ENCODE data around the gene NPHP3. TPM values are rescaled to one million over a fixed set of nuclear protein-coding genes. Genes with fewer than 3 reads are reported as not detected.

The NPHP3 gene
- total RNA-seq, 1 donor from 2014 or later = 32.0 TPM

DNA sequence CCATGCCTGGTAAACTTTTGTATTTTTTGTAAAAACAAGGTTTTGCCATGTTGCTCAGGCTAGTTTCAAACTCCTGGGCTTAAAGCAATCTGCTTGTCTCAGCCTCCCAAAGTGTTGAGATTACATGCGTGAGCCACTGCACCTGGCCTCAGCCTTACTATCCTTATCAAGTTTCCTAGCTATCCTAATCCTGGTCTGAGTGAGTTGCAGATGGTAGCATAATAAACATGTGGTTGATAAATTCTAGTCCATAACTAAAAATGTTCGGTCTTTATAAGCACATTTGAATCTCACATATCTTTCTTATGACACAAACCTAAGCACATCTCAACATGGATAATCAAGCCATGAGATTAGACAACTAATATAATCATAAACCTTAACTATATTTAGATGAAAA lies 18.5 kb downstream of the NPHP3 start:
- H3K9me3 ChIP-seq (ENCODE audit: insufficient read depth, low read depth, low read length) = no peaks in the 10 kb centered on the region
- no peak for TF ChIP-seq EZH2 (IDR thresholded peaks at IDR 0.05; ENCODE audit: insufficient read depth, low read length)
- TF ChIP-seq, protein P1, sequence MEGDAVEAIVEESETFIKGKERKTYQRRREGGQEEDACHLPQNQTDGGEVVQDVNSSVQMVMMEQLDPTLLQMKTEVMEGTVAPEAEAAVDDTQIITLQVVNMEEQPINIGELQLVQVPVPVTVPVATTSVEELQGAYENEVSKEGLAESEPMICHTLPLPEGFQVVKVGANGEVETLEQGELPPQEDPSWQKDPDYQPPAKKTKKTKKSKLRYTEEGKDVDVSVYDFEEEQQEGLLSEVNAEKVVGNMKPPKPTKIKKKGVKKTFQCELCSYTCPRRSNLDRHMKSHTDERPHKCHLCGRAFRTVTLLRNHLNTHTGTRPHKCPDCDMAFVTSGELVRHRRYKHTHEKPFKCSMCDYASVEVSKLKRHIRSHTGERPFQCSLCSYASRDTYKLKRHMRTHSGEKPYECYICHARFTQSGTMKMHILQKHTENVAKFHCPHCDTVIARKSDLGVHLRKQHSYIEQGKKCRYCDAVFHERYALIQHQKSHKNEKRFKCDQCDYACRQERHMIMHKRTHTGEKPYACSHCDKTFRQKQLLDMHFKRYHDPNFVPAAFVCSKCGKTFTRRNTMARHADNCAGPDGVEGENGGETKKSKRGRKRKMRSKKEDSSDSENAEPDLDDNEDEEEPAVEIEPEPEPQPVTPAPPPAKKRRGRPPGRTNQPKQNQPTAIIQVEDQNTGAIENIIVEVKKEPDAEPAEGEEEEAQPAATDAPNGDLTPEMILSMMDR (IDR thresholded peaks at IDR 0.05; ENCODE audit: insufficient read depth, low read depth, low read length) = no peak
- Mint-ChIP-seq H3K9me3 (ENCODE audit: unreplicated experiment) (no peaks in the 10 kb centered on the region), H3K4me3 (ENCODE audit: unreplicated experiment) (no peak overlapping the region), H3K27ac (ENCODE audit: unreplicated experiment) (no peak overlapping the region), H3K36me3 (ENCODE audit: low read depth, unreplicated experiment) (peaks cover 8% of the 10 kb centered on the region), H3K4me1 (ENCODE audit: low read depth, unreplicated experiment) (no peaks in the 10 kb centered on the region), H3K27me3 (ENCODE audit: low read depth, unreplicated experiment) (no peaks in the 10 kb centered on the region)
- no peak overlapping the region for H2AFZ ChIP-seq (ENCODE audit: low read depth, low read length)
- H3K4me1 ChIP-seq (ENCODE audit: insufficient read depth, low read length) = no peaks in the 10 kb centered on the region
- DNase-seq (ENCODE audit: low read depth) (no peak), FAIRE-seq (no peak)
- H3K79me2 ChIP-seq (ENCODE audit: insufficient read depth, low read length) = no peaks in the 10 kb centered on the region
- no peak overlapping the region for H3K27ac ChIP-seq (ENCODE audit: low read depth, low read length)
- H3K4me3 ChIP-seq (ENCODE audit: insufficient read depth, low read depth, low read length) = no peak overlapping the region
- peaks cover 39% of the 10 kb centered on the region for H3K36me3 ChIP-seq (ENCODE audit: insufficient read depth, low read length)
- H3K4me2 ChIP-seq (ENCODE audit: low read length) = no peak overlapping the region
- H3K9ac ChIP-seq (ENCODE audit: low read length) = no peak overlapping the region
- no peaks in the 10 kb centered on the region for H3K27me3 ChIP-seq (ENCODE audit: insufficient read depth, low read length)
- no peaks in the 10 kb centered on the region for H4K20me1 ChIP-seq (ENCODE audit: insufficient read depth, low read length)

DNA sequence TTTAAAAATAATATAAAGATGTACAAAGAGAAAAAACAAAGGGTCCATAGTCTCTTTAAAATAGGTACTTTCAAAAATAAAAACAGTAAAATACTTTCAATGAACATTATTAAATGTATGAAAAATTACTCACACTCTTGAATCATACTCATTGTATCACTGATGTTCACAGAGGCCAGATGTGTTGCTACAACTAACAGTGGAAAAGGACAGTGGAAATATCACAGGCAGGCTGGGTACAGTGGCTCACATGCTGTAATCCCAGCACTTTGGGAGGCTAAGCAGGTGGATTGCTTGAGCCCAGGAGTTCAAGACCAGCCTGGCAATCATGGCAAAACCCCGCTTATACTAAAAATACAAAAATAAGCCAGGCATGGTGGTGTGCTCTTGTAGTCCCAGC lies 26.8 kb downstream of the NPHP3 start:
- Histone ChIP-seq H3K9me3 (ENCODE audit: insufficient read depth, low read depth, low read length) (no peaks in the 10 kb centered on the region), H2AFZ (ENCODE audit: low read depth, low read length) (no peak overlapping the region), H3K36me3 (ENCODE audit: insufficient read depth, low read length) (peaks cover 42% of the 10 kb centered on the region), H3K4me2 (ENCODE audit: low read length) (no peak overlapping the region), H3K4me1 (ENCODE audit: insufficient read depth, low read length) (no peaks in the 10 kb centered on the region), H3K4me3 (ENCODE audit: insufficient read depth, low read depth, low read length) (no peak overlapping the region), H3K79me2 (ENCODE audit: insufficient read depth, low read length) (no peaks in the 10 kb centered on the region), H3K9ac (ENCODE audit: low read length) (no peak overlapping the region), H3K27me3 (ENCODE audit: insufficient read depth, low read length) (no peaks in the 10 kb centered on the region), H4K20me1 (ENCODE audit: insufficient read depth, low read length) (peaks cover 5% of the 10 kb centered on the region), H3K27ac (ENCODE audit: low read depth, low read length) (no peak overlapping the region)
- no peaks in the 10 kb centered on the region for H3K27me3 Mint-ChIP-seq (ENCODE audit: low read depth, unreplicated experiment)
- H3K27ac Mint-ChIP-seq (ENCODE audit: unreplicated experiment) = no peak overlapping the region
- no peaks in the 10 kb centered on the region for H3K9me3 Mint-ChIP-seq (ENCODE audit: unreplicated experiment)
- H3K4me3 Mint-ChIP-seq (ENCODE audit: unreplicated experiment) = no peak overlapping the region
- peaks cover 4% of the 10 kb centered on the region for H3K36me3 Mint-ChIP-seq (ENCODE audit: low read depth, unreplicated experiment)
- H3K4me1 Mint-ChIP-seq (ENCODE audit: low read depth, unreplicated experiment) = no peaks in the 10 kb centered on the region
- TF ChIP-seq EZH2 (IDR thresholded peaks at IDR 0.05; ENCODE audit: insufficient read depth, low read length) = no peak
- TF ChIP-seq, protein P1 (IDR thresholded peaks at IDR 0.05; ENCODE audit: insufficient read depth, low read depth, low read length) = no peak
- DNase-seq (ENCODE audit: low read depth) = no peak
- no peak for FAIRE-seq

DNA sequence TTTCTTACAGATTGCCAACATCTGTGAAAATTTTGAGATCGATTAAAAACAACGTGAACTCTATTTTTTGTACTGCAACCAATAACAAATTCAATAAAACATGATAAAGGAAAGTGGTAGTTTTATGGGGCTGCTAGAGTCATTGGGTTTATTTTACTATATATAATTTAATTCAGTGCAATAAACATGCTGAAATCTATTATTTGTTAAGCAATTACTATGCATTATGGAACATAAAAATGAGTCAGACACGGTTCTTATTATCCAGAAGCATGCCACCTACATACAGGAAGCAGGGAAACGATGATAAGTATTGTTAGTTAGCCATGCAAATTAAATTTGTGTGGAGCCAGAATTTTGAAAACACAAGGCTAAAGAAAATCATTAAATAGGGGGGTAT lies 27.2 kb downstream of the NPHP3 start:
- Mint-ChIP-seq H3K27ac (ENCODE audit: unreplicated experiment) (no peak overlapping the region), H3K36me3 (ENCODE audit: low read depth, unreplicated experiment) (peaks cover 5% of the 10 kb centered on the region), H3K9me3 (ENCODE audit: unreplicated experiment) (no peaks in the 10 kb centered on the region), H3K4me3 (ENCODE audit: unreplicated experiment) (no peak overlapping the region), H3K27me3 (ENCODE audit: low read depth, unreplicated experiment) (no peaks in the 10 kb centered on the region), H3K4me1 (ENCODE audit: low read depth, unreplicated experiment) (no peaks in the 10 kb centered on the region)
- TF ChIP-seq EZH2 (IDR thresholded peaks at IDR 0.05; ENCODE audit: insufficient read depth, low read length) = no peak
- TF ChIP-seq, protein P1 (IDR thresholded peaks at IDR 0.05; ENCODE audit: insufficient read depth, low read depth, low read length) = no peak
- Histone ChIP-seq H3K9me3 (ENCODE audit: insufficient read depth, low read depth, low read length) (no peaks in the 10 kb centered on the region), H3K27ac (ENCODE audit: low read depth, low read length) (no peak overlapping the region), H3K79me2 (ENCODE audit: insufficient read depth, low read length) (no peaks in the 10 kb centered on the region), H3K4me3 (ENCODE audit: insufficient read depth, low read depth, low read length) (no peak overlapping the region), H3K27me3 (ENCODE audit: insufficient read depth, low read length) (no peaks in the 10 kb centered on the region), H2AFZ (ENCODE audit: low read depth, low read length) (no peak overlapping the region), H3K36me3 (ENCODE audit: insufficient read depth, low read length) (peaks cover 43% of the 10 kb centered on the region), H3K4me2 (ENCODE audit: low read length) (no peak overlapping the region), H3K4me1 (ENCODE audit: insufficient read depth, low read length) (no peaks in the 10 kb centered on the region), H4K20me1 (ENCODE audit: insufficient read depth, low read length) (peaks cover 5% of the 10 kb centered on the region), H3K9ac (ENCODE audit: low read length) (no peak overlapping the region)
- FAIRE-seq (no peak), DNase-seq (ENCODE audit: low read depth) (no peak)

Data from astrocyte (in vitro differentiated cells and primary cell).